Endothelial cell of umbilical vein (primary cell): ENCODE data around the gene DTD1. TPM values are rescaled to one million over a fixed set of nuclear protein-coding genes. Genes with fewer than 3 reads are reported as not detected.

Experiments
- BruUV-seq: library from RNA; stranded (reverse); fragments of 400-500 nt; replicated peaks from 2 replicates; lab custom pipeline; 2021; lab: Mats Ljungman, UMichigan
- CTCF ChIA-PET: fragments of 300-600, 350-600 bp; sonication (Branson Sonifier 250); formaldehyde crosslinking; loops from one replicate; lab custom pipeline; 2021; ENCODE audit warnings: antibody characterized with exemption, inconsistent platforms; lab: Charles Lee
- POLR2A ChIA-PET: fragments of 300-600, 350-600 bp; sonication (Branson Sonifier 250); formaldehyde crosslinking; loops from one replicate; lab custom pipeline; 2021; ENCODE audit warnings: antibody characterized with exemption, inconsistent platforms; lab: Charles Lee
- DNase-seq: peaks from one replicate; pipeline ENCODE4 v3.0.0-alpha.2; 2011; ENCODE audit warnings: low read depth, low spot score
- FAIRE-seq: peaks from 2 replicates; lab custom pipeline; 2011; peaks lifted over from hg19 to GRCh38; lab: Jason Lieb, UNC
- H2AFZ ChIP-seq: 2 replicates; pipeline ENCODE4 v1.6.0; 2012; ENCODE audit warnings: low read depth, low read length, control low read depth, inconsistent platforms
- H3K27ac ChIP-seq: 2 replicates; pipeline ENCODE4 v1.5.1; 2011; ENCODE audit warnings: low read depth, mild to moderate bottlenecking, control low read depth, low read length, moderate library complexity; ENCODE audit not compliant: insufficient read depth
- H3K27me3 ChIP-seq, 2 experiments: 2 replicates each; pipeline versions ENCODE4 v1.6.0 to v1.6.1; 2011; ENCODE audit warnings: low read length in 2 of 2, mixed read lengths in 1 of 2; ENCODE audit not compliant: control insufficient read depth in 2 of 2, insufficient read depth in 2 of 2
- H3K36me3 ChIP-seq, 2 experiments: 2 replicates in 1 of 2; 3 replicates in 1 of 2; pipeline ENCODE4 v1.5.1; 2011; ENCODE audit warnings: low read length in 2 of 2, mild to moderate bottlenecking in 1 of 2, moderate library complexity in 1 of 2; ENCODE audit not compliant: control insufficient read depth in 2 of 2, insufficient read depth in 2 of 2; ENCODE audit errors: extremely low read depth in 1 of 2
- H3K4me1 ChIP-seq: 3 replicates; pipeline ENCODE4 v1.5.1; 2011; ENCODE audit warnings: mild to moderate bottlenecking, low read length; ENCODE audit not compliant: control insufficient read depth, insufficient read depth; ENCODE audit errors: extremely low read depth
- H3K4me2 ChIP-seq: 2 replicates; pipeline ENCODE4 v1.6.1; 2011; ENCODE audit warnings: low read length, control low read depth, mixed read lengths; ENCODE audit not compliant: insufficient read depth
- H3K4me3 ChIP-seq, 3 experiments: fragments of 200-600 bp in 1 of 3; sonication (generic), shearing (Covaris generic) in 1 of 3; replicated peaks in 1 of 3; 2 replicates each; pipeline ENCODE4 v1.5.1; 2011 to 2016; ENCODE audit warnings: control low read depth in 3 of 3, low read length in 3 of 3, mild to moderate bottlenecking in 2 of 3, inconsistent platforms in 1 of 3, low read depth in 1 of 3, moderate library complexity in 1 of 3; ENCODE audit not compliant: insufficient read depth in 1 of 3
- H3K79me2 ChIP-seq: 2 replicates; pipeline ENCODE4 v1.6.0; 2012; ENCODE audit warnings: low read length, inconsistent platforms; ENCODE audit not compliant: control insufficient read depth, insufficient read depth
- H3K9ac ChIP-seq: replicated peaks from 2 replicates; pipeline ENCODE3; 2011; ENCODE audit warnings: low read length, control low read depth; ENCODE audit not compliant: insufficient read depth; ENCODE audit errors: extremely low read depth
- H3K9me1 ChIP-seq: replicated peaks from 3 replicates; pipeline ENCODE4 v1.6.0; 2011; ENCODE audit warnings: mild to moderate bottlenecking, low read length; ENCODE audit not compliant: control insufficient read depth, insufficient read depth; ENCODE audit errors: extremely low read depth
- H3K9me3 ChIP-seq: replicated peaks from 2 replicates; pipeline ENCODE4 v1.5.1; 2012; ENCODE audit warnings: low read length, inconsistent platforms; ENCODE audit not compliant: control insufficient read depth, insufficient read depth
- H4K20me1 ChIP-seq: replicated peaks from 2 replicates; pipeline ENCODE3; 2011; ENCODE audit warnings: mild to moderate bottlenecking, low read length; ENCODE audit not compliant: control insufficient read depth, insufficient read depth; ENCODE audit errors: extremely low read depth
- FOS ChIP-seq: IDR thresholded peaks from 2 replicates; pipeline ENCODE4 v1.6.1; 2011; ENCODE audit warnings: mild to moderate bottlenecking, low read length, moderate library complexity, borderline replicate concordance; ENCODE audit not compliant: insufficient read depth
- GATA2 ChIP-seq: IDR thresholded peaks from 2 replicates; pipeline ENCODE4 v1.7.0; 2011; ENCODE audit warnings: low read depth, mild to moderate bottlenecking, moderate library complexity, mixed read lengths, low read length; ENCODE audit not compliant: insufficient read length, insufficient read depth
- MYC ChIP-seq: IDR thresholded peaks from one replicate; pipeline ENCODE4 v1.6.1; 2011; ENCODE audit warnings: mild to moderate bottlenecking, low read depth, low read length
- dilution Hi-C: fragments of 300-500 bp; cut with MboI; formaldehyde crosslinking; loops from one replicate; pipeline ENCODE4 v1.15.0; 2019; ENCODE audit warnings: low sequenced_read_pairs; ENCODE audit not compliant: extremely low pct_ligation_motif_present
- intact Hi-C: fragments of 100-400 bp; cut with micrococcal nuclease; formaldehyde crosslinking; loops from one replicate; pipeline ENCODE4 v1.10.0; 2022
- polyA plus RNA-seq, 4 experiments: library from polyadenylated mRNA; depleted of rRNA in 3 of 4; stranded (reverse) in 3 of 4; unstranded in 1 of 4; fragments of >200 nt; gene quantifications; 2 replicates each; pipeline versions ENCODE4 v1.2.1 to v1.2.3, GENCODE V29; 2011 to 2012; ENCODE audit warnings: missing spikeins in 1 of 4
- total RNA-seq: library from RNA; stranded (reverse); gene quantifications from 2 replicates; pipeline ENCODE4 v1.2.3, GENCODE V29; 2021

Gene DTD1
- total and polyA plus RNA-seq, 2 donors (not counting 3 experiments of a cell fraction or from before 2014, with no cell fraction given), result 48.2 to 50.8 TPM

- Histone ChIP-seq H3K4me3 (no peak overlapping the region), H3K79me2 (no peaks in the 10 kb centered on the region), H4K20me1 (no peaks in the 10 kb centered on the region), H2AFZ (no peak overlapping the region), H3K36me3 (peaks cover 12 to 20% of the 10 kb centered on the region in 2 experiments), H3K9me3 (no peaks in the 10 kb centered on the region), H3K9ac (no peak overlapping the region), H3K27me3 (no peaks in the 10 kb centered on the region), H3K9me1 (no peaks in the 10 kb centered on the region), H3K27ac (no peak overlapping the region), H3K4me1 (no peaks in the 10 kb centered on the region), H3K4me2 (no peak overlapping the region)
- ChIA-PET CTCF (interaction anchor here (1.0 to 1.5 kb wide), 2 partner anchors 12 to 129 kb away, joined by 3 to 5 read pairs; no protein-coding TSS in a partner anchor), POLR2A (no interaction called here)
- dilution Hi-C loops, result no loop called here
- TF ChIP-seq FOS (peak; percentile 21), GATA2 (no peak)
- FAIRE-seq, result no peak
- intact Hi-C loops, result no loop called here
- no TSS peak for BruUV-seq
- DNase-seq, result no peak
These were observed 46.1 kb upstream of the DTD1 start for GRCh38 chr20:18541741-18542140.

- no peaks in the 10 kb centered on the region for H3K79me2 ChIP-seq
- CTCF ChIA-PET, result no interaction called here
These were observed 44.6 kb upstream of the DTD1 start for GRCh38 chr20:18543216-18543615.

More at GRCh38 chr20:18543216-18543615, 44.6 kb upstream of the DTD1 start:
- Histone ChIP-seq H3K27ac (no peak overlapping the region), H3K9me1 (no peaks in the 10 kb centered on the region), H3K9ac (no peak overlapping the region), H3K36me3 (peaks cover 12 to 26% of the 10 kb centered on the region in 2 experiments), H4K20me1 (no peaks in the 10 kb centered on the region), H3K4me1 (no peaks in the 10 kb centered on the region), H2AFZ (no peak overlapping the region), H3K4me2 (no peak overlapping the region), H3K9me3 (no peaks in the 10 kb centered on the region), H3K4me3 (no peak overlapping the region), H3K27me3 (no peaks in the 10 kb centered on the region)
- no peak for DNase-seq
- BruUV-seq, result no TSS peak
- no peak for FAIRE-seq
- dilution Hi-C loops, result no loop called here
- intact Hi-C loops, result no loop called here
- POLR2A ChIA-PET, result no interaction called here
- no peak for TF ChIP-seq FOS
- TF ChIP-seq MYC, result no peak
